ENCODE results near the gene GUCY2F.

- no peak for TF ChIP-seq POLR2AphosphoS5 (IDR thresholded peaks at IDR 0.05; ENCODE audit: low read depth, low read length)
- TF ChIP-seq TAF1 (IDR thresholded peaks at IDR 0.05; ENCODE audit: borderline replicate concordance, insufficient read depth, low read length) = no peak
- TF ChIP-seq SIN3A (IDR thresholded peaks at IDR 0.05; ENCODE audit: borderline replicate concordance, insufficient read depth, low read length) = no peak
These were observed 121.6 kb downstream of the GUCY2F start for GRCh38 chrX:109360301-109360700.
